T-helper 17 cell (primary cell): Measurements from ENCODE around the gene CSHL1. TPM values are rescaled to one million over a fixed set of nuclear protein-coding genes. Genes with fewer than 3 reads are reported as not detected.

Experiments used
- ATAC-seq: fragments of 150-1000 bp; cut with Tn5 transposase; 2 replicates; pipeline ENCODE4 v1.10.0; 2021; ENCODE audit warnings: mild to moderate bottlenecking, moderate library complexity
- DNase-seq, 3 donors: peaks; one replicate each; pipeline versions ENCODE4 v3.0.0 to v3.0.0-alpha.2; 2020 to 2021
- H3K9me3 ChIP-seq: one replicate; pipeline ENCODE4 v1.7.0; 2013; ENCODE audit warnings: low read length, mild to moderate bottlenecking; ENCODE audit not compliant: control insufficient read depth, poor library complexity, severe bottlenecking
- H3K27ac Mint-ChIP-seq: one replicate; pipeline ENCODE4 v1.8.0; 2022; ENCODE audit warnings: mild to moderate bottlenecking, moderate library complexity, mixed read lengths
- H3K27me3 Mint-ChIP-seq: one replicate; pipeline ENCODE4 v1.8.0; 2022; ENCODE audit warnings: mixed read lengths
- H3K36me3 Mint-ChIP-seq: one replicate; pipeline ENCODE4 v1.8.0; 2022; ENCODE audit warnings: low read depth, mixed read lengths
- H3K4me1 Mint-ChIP-seq: one replicate; pipeline ENCODE4 v1.8.0; 2022; ENCODE audit warnings: mild to moderate bottlenecking, mixed read lengths
- H3K4me3 Mint-ChIP-seq: one replicate; pipeline ENCODE4 v1.8.0; 2022; ENCODE audit warnings: mild to moderate bottlenecking, moderate library complexity, mixed read lengths
- total RNA-seq, 4 donors: library from RNA in 2 of 4; stranded (reverse) in 2 of 4; gene quantifications; one replicate each; pipeline ENCODE4 v1.2.3 and lab custom pipeline; 2022 to 2026

The CSHL1 gene
- total RNA-seq (not detected), total RNA-seq (lab: John Stamatoyannopoulos, UW) (0 reads per million in 2 donors)

- H3K4me1 Mint-ChIP-seq = peaks cover 2% of the 10 kb centered on the region
- peaks cover 15% of the 10 kb centered on the region for H3K27me3 Mint-ChIP-seq
- H3K36me3 Mint-ChIP-seq = no peaks in the 10 kb centered on the region
- DNase-seq (no peak), ATAC-seq (no peak)
- no peak within 1 kb of the TSS for H3K27ac Mint-ChIP-seq
- H3K4me3 Mint-ChIP-seq = no peak within 1 kb of the TSS
- no peaks in the 10 kb centered on the region for H3K9me3 ChIP-seq
These were observed at the start of gene CSHL1 for GRCh38 chr17:63911041-63911635. TSS of gene CSHL1 (minus strand) at chr17:63911258. CDS start at chr17:63911196, 62 bp downstream.

GRCh38 chr17:63960430-63960829 is 49.4 kb upstream of the CSHL1 start:
- ATAC-seq (no peak), DNase-seq (no peak)
- Mint-ChIP-seq H3K4me3 (no peak overlapping the region), H3K36me3 (no peaks in the 10 kb centered on the region), H3K27ac (no peak overlapping the region), H3K27me3 (no peaks in the 10 kb centered on the region), H3K4me1 (peaks cover 13% of the 10 kb centered on the region)
- H3K9me3 ChIP-seq = no peaks in the 10 kb centered on the region

DNA sequence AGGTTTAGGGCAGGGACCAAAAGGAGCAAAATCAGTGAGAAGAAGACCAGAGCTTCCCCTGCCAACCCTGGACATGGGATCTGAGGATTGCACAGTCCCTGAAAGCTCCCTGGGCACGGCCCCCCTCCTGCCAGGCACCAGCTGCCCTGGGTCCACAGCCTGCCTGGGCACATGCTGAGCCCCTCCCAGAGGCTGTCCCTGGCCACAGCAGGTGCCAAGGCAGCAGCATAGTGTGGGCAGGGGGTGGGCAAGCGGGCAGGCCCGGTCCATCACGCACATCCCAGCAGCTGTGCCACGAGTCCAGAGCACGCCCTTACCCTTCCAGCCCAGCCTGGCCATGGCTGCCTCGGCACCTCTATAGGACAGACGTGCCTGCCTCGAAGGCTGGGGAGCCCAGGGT is 48.9 kb upstream of the CSHL1 start:
- Mint-ChIP-seq H3K27ac (no peak overlapping the region), H3K27me3 (no peaks in the 10 kb centered on the region), H3K36me3 (no peaks in the 10 kb centered on the region), H3K4me1 (peaks cover 13% of the 10 kb centered on the region), H3K4me3 (no peak overlapping the region)
- no peaks in the 10 kb centered on the region for H3K9me3 ChIP-seq
- DNase-seq (no peak), ATAC-seq (no peak)

- DNase-seq (no peak), ATAC-seq (no peak)
- no peaks in the 10 kb centered on the region for H3K9me3 ChIP-seq
- no peaks in the 10 kb centered on the region for H3K27me3 Mint-ChIP-seq
- H3K27ac Mint-ChIP-seq = peak overlapping the region; percentile 34
- peaks cover 17% of the 10 kb centered on the region for H3K4me1 Mint-ChIP-seq
- H3K4me3 Mint-ChIP-seq = no peak overlapping the region
- no peaks in the 10 kb centered on the region for H3K36me3 Mint-ChIP-seq
These were observed 45.4 kb upstream of the CSHL1 start for GRCh38 chr17:63956296-63956920.

DNA sequence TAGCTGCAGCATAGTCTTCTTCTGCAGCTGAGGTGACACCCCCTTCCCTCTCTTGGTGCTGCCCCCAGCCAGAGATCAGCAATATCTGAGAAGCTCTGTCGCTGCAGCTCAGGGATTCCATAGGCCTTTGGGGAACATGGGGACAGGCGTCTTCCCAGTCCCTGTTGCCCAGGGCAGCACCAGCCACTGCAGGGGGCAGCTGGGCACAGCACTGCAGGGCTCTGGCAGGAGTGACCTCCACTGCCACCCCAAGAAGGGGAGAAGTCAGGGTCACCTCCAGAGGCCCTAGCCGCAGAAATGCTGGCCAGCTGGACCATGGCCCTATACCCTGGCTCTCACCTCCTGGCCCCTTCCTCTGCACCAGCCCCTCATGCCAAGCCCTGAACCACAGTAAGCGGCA is 44.7 kb upstream of the CSHL1 start:
- DNase-seq (no peak), ATAC-seq (no peak)
- no peaks in the 10 kb centered on the region for H3K9me3 ChIP-seq
- H3K27me3 Mint-ChIP-seq = no peaks in the 10 kb centered on the region
- no peak overlapping the region for H3K4me3 Mint-ChIP-seq
- peaks cover 20% of the 10 kb centered on the region for H3K4me1 Mint-ChIP-seq
- H3K36me3 Mint-ChIP-seq = no peaks in the 10 kb centered on the region
- H3K27ac Mint-ChIP-seq = peak overlapping the region; percentile 34

DNA sequence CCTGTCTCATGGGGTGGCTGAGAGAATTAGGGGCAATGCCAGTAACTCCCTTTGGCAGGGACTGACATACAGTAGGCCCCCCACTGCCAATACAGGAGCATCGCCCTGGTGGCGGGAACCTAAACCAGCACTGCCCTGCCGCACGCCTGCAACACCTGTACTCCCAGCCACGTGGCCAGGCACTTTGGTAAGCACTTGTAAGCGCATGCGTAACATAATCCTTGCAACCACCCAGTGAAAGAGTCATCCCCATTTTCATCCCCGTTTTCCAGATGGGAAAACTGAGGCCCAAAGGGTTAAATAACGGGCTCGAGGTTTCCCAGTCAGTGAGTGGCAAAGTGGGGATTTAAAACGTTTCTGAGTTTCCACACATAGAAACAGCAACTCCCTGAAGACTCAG is 44.2 kb upstream of the CSHL1 start:
- H3K4me3 Mint-ChIP-seq = no peak overlapping the region
- DNase-seq (no peak), ATAC-seq (no peak)
- H3K27ac Mint-ChIP-seq = no peak overlapping the region
- no peaks in the 10 kb centered on the region for H3K36me3 Mint-ChIP-seq
- H3K9me3 ChIP-seq = no peaks in the 10 kb centered on the region
- peaks cover 20% of the 10 kb centered on the region for H3K4me1 Mint-ChIP-seq
- H3K27me3 Mint-ChIP-seq = no peaks in the 10 kb centered on the region

GRCh38 chr17:63954402-63955063 is 43.5 kb upstream of the CSHL1 start:
- DNase-seq (no peak), ATAC-seq (peak; percentile 79)
- H3K27ac Mint-ChIP-seq = peak overlapping the region; percentile 82
- H3K27me3 Mint-ChIP-seq = no peaks in the 10 kb centered on the region
- peaks cover 20% of the 10 kb centered on the region for H3K4me1 Mint-ChIP-seq
- peak overlapping the region; percentile 65 for H3K4me3 Mint-ChIP-seq
- no peaks in the 10 kb centered on the region for H3K9me3 ChIP-seq
- no peaks in the 10 kb centered on the region for H3K36me3 Mint-ChIP-seq

- Mint-ChIP-seq H3K4me3 (no peak overlapping the region), H3K27ac (no peak overlapping the region), H3K36me3 (no peaks in the 10 kb centered on the region), H3K4me1 (peaks cover 22% of the 10 kb centered on the region), H3K27me3 (no peaks in the 10 kb centered on the region)
- ATAC-seq (no peak), DNase-seq (peak in 1 of 3 donors; percentile 23)
- H3K9me3 ChIP-seq = no peaks in the 10 kb centered on the region
These were observed 40.2 kb upstream of the CSHL1 start for GRCh38 chr17:63950940-63951907.

GRCh38 chr17:63949576-63950250 is 38.7 kb upstream of the CSHL1 start:
- H3K4me3 Mint-ChIP-seq = no peak overlapping the region

DNA sequence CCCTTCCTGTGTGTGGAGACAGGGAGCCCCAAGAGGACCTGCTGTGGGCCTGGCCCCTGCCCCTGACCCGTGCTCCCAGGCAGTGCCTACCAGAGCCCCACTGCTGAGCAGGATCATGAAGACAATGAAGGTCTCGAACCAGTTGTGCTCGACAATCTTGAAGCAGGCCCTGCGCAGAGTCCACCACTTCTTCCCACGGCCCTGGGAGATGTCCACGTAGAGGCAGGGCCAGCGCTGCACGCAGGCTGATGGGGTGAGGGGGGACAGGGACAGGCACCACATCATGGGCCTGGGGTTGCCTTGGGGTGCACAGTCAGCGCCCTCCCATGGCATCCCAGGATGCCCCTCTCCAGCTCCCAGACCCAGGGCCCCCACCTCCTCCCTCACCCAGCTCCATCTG is 37.5 kb upstream of the CSHL1 start:
- Mint-ChIP-seq H3K4me3 (no peak overlapping the region), H3K4me1 (peaks cover 14% of the 10 kb centered on the region), H3K27me3 (no peaks in the 10 kb centered on the region), H3K36me3 (no peaks in the 10 kb centered on the region), H3K27ac (no peak overlapping the region)
- DNase-seq = no peak
- H3K9me3 ChIP-seq = no peaks in the 10 kb centered on the region
- ATAC-seq = no peak

More at GRCh38 chr17:63949576-63950250, 38.7 kb upstream of the CSHL1 start:
- no peaks in the 10 kb centered on the region for H3K36me3 Mint-ChIP-seq
- no peak overlapping the region for H3K27ac Mint-ChIP-seq
- DNase-seq (no peak), ATAC-seq (no peak)
- no peaks in the 10 kb centered on the region for H3K27me3 Mint-ChIP-seq
- peaks cover 23% of the 10 kb centered on the region for H3K4me1 Mint-ChIP-seq
- H3K9me3 ChIP-seq = no peaks in the 10 kb centered on the region

GRCh38 chr17:63947711-63948330 is 36.8 kb upstream of the CSHL1 start:
- H3K36me3 Mint-ChIP-seq = no peaks in the 10 kb centered on the region
- no peaks in the 10 kb centered on the region for H3K9me3 ChIP-seq
- DNase-seq (no peak), ATAC-seq (no peak)
- H3K27ac Mint-ChIP-seq = no peak overlapping the region
- H3K4me3 Mint-ChIP-seq = no peak overlapping the region
- peaks cover 14% of the 10 kb centered on the region for H3K4me1 Mint-ChIP-seq
- H3K27me3 Mint-ChIP-seq = no peaks in the 10 kb centered on the region
